GM21360 (cell line): ENCODE measurements around the gene AQP12B.
"Not testable (repeated sequence)": the region's sequence is repeated elsewhere in the genome, so short reads cannot be mapped to it uniquely, and the experiment has no call there.

ENCODE experiments used
- ATAC-seq: cut with Tn5 transposase; IDR thresholded peaks from one replicate; pipeline ENCODE4 v1.9.1; 2021; ENCODE audit warnings: mild to moderate bottlenecking, moderate library complexity; ENCODE audit not compliant: unreplicated experiment

The AQP12B gene

GRCh38 chr2:240701736-240702639 is 19.3 kb upstream of the AQP12B start:
- no peak for ATAC-seq

- ATAC-seq = no peak
Observed at GRCh38 chr2:240701091-240701735, 18.5 kb upstream of the AQP12B start.

DNA sequence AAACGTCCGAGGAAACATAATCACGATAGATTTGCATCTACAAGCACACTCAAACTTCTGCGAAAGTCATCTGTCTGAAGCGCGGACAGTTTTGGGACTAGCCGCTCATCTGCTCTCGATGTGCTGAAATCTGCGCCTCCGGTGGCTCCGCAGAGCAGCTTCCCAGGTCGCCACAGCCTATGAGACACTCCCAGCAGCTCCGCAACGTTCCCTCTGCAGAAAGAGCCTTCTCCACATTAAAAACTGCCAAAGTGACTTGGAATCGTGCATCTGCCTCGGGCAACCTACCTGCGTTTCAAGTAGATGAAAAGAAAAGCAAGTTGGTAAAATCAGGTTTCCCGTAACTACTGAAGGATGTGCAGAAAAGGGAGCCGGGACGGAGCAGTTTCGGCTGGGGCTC is 17.9 kb upstream of the AQP12B start:
- ATAC-seq = not testable (repeated sequence)

DNA sequence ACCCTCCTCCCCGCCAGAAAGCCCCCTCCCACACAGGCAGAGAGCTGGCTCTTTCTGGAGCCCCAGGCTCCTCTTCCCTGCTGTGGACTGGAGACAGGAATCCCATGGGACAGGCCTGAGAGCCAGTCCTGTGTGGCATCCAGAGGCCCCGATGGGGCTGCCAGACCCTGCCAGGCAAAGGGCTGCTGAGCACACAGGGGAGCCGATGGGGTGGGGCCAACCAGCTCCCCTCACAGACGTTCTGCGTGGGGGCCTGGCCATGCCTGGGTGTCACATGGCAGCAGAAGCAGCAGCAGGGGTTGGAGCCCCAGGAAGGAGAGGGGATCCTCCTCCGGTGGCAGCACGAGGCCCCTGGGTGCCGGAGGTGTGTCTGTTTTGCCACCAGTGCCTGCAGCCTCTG is 17.1 kb upstream of the AQP12B start:
- ATAC-seq = not testable (repeated sequence)

GRCh38 chr2:240698852-240699561 is 16.3 kb upstream of the AQP12B start:
- ATAC-seq = not testable (repeated sequence)

- not testable (repeated sequence) for ATAC-seq
Observed at GRCh38 chr2:240696469-240696868, 13.8 kb upstream of the AQP12B start.

- not testable (repeated sequence) for ATAC-seq
Observed at GRCh38 chr2:240695593-240695992, 12.9 kb upstream of the AQP12B start.

DNA sequence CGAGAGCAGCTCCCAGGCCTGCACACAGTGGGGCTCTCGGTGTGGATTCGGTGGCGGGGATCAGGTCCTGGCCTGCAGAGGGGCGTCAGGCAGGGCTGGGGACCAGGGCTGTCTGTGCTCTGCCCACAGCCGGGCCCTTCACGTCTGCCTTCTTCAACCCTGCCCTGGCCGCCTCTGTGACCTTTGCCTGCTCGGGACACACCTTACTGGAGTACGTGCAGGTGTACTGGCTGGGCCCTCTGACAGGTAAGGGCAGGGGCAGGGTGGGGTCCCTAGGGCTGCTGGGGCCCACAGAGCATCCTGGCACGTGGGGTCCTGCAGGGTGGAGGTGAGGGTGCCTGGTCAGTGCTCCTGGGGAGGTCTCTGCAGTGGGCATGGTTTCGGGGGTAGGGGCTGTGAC is 11.6 kb upstream of the AQP12B start:
- ATAC-seq = not testable (repeated sequence)

- not testable (repeated sequence) for ATAC-seq
Observed at GRCh38 chr2:240692583-240693561, 10.2 kb upstream of the AQP12B start.

DNA sequence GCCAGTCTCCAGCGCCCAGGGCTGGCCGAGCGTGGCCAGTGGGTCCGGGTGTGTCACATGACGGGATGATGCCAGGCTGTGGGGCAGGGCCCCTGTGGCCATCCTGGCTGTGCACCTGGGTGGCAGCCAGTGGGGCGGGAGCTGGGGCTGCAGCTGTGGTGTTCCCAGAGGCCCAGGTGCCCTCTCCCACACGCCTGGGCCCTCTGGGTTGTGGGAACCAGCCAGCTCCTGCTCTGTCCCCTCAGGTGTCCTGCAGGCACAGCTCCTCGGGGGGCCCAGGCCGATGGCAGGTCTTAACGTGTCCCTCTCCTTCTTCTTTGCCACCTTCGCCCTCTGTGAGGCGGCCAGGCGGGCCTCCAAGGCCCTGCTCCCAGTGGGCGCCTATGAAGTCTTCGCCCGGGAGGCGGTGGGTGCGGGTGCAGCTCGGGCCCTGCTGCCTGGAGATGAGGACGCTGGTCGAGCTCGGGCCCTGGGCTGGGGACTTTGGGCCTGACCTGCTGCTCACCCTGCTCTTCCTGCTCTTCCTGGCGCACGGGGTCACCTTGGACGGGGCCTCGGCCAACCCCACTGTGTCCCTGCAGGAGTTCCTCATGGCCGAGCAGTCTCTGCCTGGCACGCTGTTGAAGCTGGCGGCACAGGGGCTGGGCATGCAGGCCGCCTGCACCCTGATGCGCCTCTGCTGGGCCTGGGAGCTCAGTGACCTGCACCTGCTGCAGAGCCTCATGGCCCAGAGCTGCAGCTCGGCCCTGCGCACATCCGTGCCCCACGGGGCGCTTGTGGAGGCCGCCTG is 9.1 kb upstream of the AQP12B start, which contains the start of gene AQP12A:
Gene AQP12A, plus strand, starts transcription at position 236 of the 790 bp plus-strand sequence. Its CDS starts 48 bp downstream, at position 284.
- ATAC-seq = not testable (repeated sequence)

DNA sequence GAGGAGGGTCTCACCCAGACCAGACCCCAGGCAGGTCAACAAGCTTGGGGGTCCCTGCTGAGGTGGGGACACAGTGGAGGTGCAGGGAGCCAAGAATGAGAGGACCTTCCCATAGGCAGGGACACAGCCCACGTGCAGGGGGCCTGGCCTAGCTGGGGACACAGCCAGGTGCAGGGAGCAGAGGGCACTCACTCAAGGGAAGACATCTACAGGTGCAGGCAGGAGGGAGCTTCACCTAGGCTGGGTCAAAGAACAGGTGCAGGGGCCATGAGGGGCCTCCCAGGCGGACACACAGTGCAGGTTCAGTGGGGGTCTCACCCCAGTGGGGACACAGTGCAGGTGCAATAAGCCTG is 8.4 kb upstream of the AQP12B start:
- not testable (repeated sequence) for ATAC-seq

DNA sequence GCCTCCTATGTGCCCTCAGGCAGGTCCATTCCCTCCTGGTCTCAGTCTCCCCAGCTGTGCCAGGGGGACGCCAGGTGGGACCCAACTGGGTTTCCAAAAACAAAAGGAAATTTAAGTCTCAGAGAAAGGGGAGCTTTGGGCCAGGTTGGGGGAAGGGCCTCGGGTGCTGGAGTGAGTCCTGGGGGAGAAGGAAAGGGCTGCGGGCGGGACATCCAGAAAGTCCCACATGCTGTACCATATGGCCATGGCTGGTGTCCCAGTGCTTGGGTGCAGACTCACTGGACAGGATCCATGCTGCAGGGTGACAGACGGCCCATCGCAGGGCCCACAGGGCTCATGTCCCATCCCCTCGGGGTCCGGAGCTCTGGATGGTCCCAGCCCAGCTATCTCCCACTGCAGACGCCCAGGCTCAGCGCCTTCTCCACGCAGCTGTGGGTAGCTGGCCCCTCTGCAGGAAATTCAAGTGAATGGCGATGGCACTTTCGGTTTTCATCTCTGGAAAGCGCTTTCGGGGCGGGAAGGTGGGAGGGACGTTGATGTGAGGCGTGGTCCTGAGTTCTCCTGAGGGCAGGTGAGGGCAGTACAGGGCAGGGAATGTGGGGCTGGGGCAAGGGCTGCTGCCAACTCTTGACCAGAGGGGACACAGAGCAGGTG is 7.9 kb upstream of the AQP12B start:
- not testable (repeated sequence) for ATAC-seq

GRCh38 chr2:240689975-240690374 is 7.3 kb upstream of the AQP12B start:
- no peak for ATAC-seq

- no peak for ATAC-seq
Observed at GRCh38 chr2:240688553-240688919, 5.9 kb upstream of the AQP12B start.

DNA sequence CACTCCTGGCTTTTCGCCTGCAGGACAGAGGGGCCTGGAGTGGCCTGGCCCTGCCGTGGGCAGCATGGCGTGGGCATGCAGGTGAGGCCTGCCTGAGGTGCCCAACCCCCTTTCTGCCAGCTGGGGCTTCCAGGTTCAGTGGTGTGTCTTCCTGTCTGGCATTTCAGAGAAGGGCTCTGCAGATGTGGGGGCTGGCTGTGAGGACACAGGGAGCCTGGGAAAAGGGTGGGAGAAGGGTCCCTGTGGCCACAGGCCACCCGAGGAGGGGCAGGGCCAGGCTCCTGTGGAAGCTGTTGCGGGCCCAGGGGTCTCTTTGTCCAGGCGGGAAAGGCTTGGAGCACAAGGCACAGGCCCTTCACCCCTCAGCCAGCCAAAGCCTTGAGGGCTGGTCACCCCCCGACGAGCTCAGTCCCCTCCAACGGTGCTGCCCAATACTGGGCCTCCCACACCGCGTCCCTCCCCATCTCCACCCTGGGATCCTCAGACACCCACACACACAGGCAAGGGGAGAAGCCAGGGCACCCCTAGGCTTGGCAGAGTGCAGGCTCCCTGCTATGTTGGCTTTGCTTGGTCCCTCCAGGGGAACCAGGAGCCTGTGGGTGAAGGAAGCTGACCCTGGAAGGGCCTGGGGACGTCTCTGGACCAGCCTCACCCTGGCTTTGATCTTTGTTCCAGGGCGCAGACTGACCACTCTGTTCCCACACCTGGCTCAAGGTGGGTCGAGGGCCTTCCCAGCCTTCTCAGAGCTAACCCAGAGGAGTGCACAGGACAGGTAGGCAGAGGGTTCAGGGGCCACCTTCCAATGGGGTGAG is 5.3 kb upstream of the AQP12B start:
- no peak for ATAC-seq

GRCh38 chr2:240687045-240687740 is 4.5 kb upstream of the AQP12B start:
- ATAC-seq = no peak

GRCh38 chr2:240686460-240686859 is 3.8 kb upstream of the AQP12B start:
- no peak for ATAC-seq
